ENCODE measurements around the gene TRIP12.
"Not testable (repeated sequence)": the region's sequence is repeated elsewhere in the genome, so short reads cannot be mapped to it uniquely, and the experiment has no call there.

The TRIP12 gene

GRCh38 chr2:229850355-229851275 lies 71.2 kb downstream of the TRIP12 start:
- not testable (repeated sequence) for DNase-seq; H3K9me3 Mint-ChIP-seq; H3K27ac Mint-ChIP-seq; ATAC-seq (replicated peaks); H3K4me3 Mint-ChIP-seq; H3K27me3 Mint-ChIP-seq
- Mint-ChIP-seq H3K36me3 (peaks cover 40 to 49% of the 10 kb centered on the region in 2 donors), H3K4me1 (peaks cover 20 to 30% of the 10 kb centered on the region in 2 donors)

DNA sequence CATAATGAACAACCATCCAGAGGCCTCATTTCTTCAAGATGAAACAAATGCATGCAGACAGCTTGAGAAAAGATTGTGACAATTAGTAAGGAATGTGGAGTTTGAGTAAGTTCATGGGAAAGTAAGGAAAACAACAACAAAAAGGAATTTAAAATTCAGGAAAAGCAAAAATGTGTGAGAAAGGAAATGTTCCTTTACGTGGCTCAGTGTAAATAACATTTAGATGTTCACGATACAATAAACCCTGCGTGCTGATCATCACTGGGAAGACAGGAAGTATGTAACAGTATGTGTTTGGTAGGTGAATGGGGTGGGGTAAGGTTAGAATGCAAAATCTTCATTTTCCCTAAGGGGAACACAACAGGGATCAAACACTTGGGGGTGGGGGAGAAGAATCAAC lies 72.7 kb downstream of the TRIP12 start:
- ATAC-seq (replicated peaks) (no peak), DNase-seq (no peak)
- no peaks in the 10 kb centered on the region for H3K9me3 Mint-ChIP-seq
- no peaks in the 10 kb centered on the region for H3K27me3 Mint-ChIP-seq
- H3K4me1 Mint-ChIP-seq = peaks cover 20 to 39% of the 10 kb centered on the region in 2 donors
- no peak overlapping the region for H3K27ac Mint-ChIP-seq
- H3K4me3 Mint-ChIP-seq = no peak overlapping the region
- H3K36me3 Mint-ChIP-seq = peaks cover 39 to 54% of the 10 kb centered on the region in 2 donors

DNA sequence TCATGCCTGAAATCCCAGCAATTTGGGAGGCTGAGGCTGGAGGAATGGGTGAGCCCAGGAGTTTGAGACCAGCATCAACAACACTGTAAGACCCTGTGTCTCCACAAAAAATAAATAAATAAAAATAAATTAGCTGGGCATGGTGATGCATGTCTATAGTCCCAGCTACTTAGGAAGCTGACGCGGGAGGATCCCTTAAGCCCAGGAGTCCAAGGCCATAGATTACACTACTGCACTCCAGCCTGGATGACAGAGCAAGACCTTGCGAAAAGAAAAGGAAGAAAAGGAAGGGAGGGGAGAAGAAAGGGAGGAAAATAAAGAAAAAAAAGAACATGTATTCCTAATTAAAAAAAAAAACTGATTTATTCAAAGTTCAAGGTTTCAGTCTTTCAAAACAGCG lies 78.2 kb downstream of the TRIP12 start:
- ATAC-seq (replicated peaks) = no peak
- Mint-ChIP-seq H3K9me3 (no peaks in the 10 kb centered on the region), H3K27me3 (no peaks in the 10 kb centered on the region), H3K27ac (no peak overlapping the region), H3K4me3 (no peak overlapping the region), H3K4me1 (peaks cover 7 to 18% of the 10 kb centered on the region in 2 donors), H3K36me3 (peaks cover 22 to 49% of the 10 kb centered on the region in 2 donors)
- no peak for DNase-seq

GRCh38 chr2:229838729-229839128 lies 83.1 kb downstream of the TRIP12 start:
- DNase-seq (no peak), ATAC-seq (replicated peaks) (no peak)
- Mint-ChIP-seq H3K27ac (no peak overlapping the region), H3K4me3 (no peak overlapping the region), H3K27me3 (no peaks in the 10 kb centered on the region), H3K4me1 (peaks cover 0 to 1% of the 10 kb centered on the region in 2 donors), H3K36me3 (peaks cover 16 to 33% of the 10 kb centered on the region in 2 donors), H3K9me3 (no peaks in the 10 kb centered on the region)

- DNase-seq (no peak), ATAC-seq (replicated peaks) (no peak)
- Mint-ChIP-seq H3K36me3 (peaks cover 17 to 32% of the 10 kb centered on the region in 2 donors), H3K27me3 (no peaks in the 10 kb centered on the region), H3K4me3 (no peak overlapping the region), H3K4me1 (peaks cover 0 to 4% of the 10 kb centered on the region in 2 donors), H3K9me3 (no peaks in the 10 kb centered on the region), H3K27ac (no peak overlapping the region)
Observed at GRCh38 chr2:229836847-229837246, 85.0 kb downstream of the TRIP12 start.

- H3K27me3 Mint-ChIP-seq = no peaks in the 10 kb centered on the region
- peaks cover 22 to 38% of the 10 kb centered on the region in 2 donors for H3K36me3 Mint-ChIP-seq
- H3K27ac Mint-ChIP-seq = no peak overlapping the region
- ATAC-seq (replicated peaks) (no peak), DNase-seq (no peak)
- H3K9me3 Mint-ChIP-seq = no peaks in the 10 kb centered on the region
- H3K4me3 Mint-ChIP-seq = no peak overlapping the region
- peaks cover 6 to 7% of the 10 kb centered on the region in 2 donors for H3K4me1 Mint-ChIP-seq
Observed at GRCh38 chr2:229835596-229836283, 86.1 kb downstream of the TRIP12 start.

DNA sequence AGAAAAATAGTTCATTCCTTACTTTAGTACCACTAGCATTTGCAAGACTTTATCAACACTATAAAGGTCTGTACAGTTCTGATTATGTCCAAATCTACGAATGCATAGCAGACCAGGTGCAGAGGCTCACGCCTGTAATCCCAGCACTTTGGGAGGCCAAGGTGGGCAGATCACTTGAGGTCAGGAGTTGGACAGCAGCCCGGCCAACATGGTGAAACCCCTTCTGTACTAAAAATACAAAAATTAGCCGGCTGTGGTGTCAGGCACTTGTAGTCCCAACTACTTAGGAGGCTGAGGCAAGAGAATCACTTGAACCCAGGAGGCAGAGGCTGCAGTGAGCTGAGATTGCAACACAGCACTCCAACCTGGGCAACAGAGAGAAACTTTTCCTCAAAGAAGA lies 87.4 kb downstream of the TRIP12 start:
- not testable (repeated sequence) for H3K4me1 Mint-ChIP-seq, H3K27me3 Mint-ChIP-seq
- H3K36me3 Mint-ChIP-seq = peaks cover 22 to 33% of the 10 kb centered on the region in 2 donors

GRCh38 chr2:229832510-229832898 lies 89.3 kb downstream of the TRIP12 start:
- H3K36me3 Mint-ChIP-seq = peaks cover 31 to 40% of the 10 kb centered on the region in 2 donors
- ATAC-seq (replicated peaks) (no peak), DNase-seq (no peak)
- no peak overlapping the region for H3K27ac Mint-ChIP-seq
- H3K9me3 Mint-ChIP-seq = peaks cover 0 to 1% of the 10 kb centered on the region in 2 donors
- peaks cover 6 to 7% of the 10 kb centered on the region in 2 donors for H3K4me1 Mint-ChIP-seq
- no peak overlapping the region for H3K4me3 Mint-ChIP-seq
- H3K27me3 Mint-ChIP-seq = no peaks in the 10 kb centered on the region

More for the DNA sequence above, 87.4 kb downstream of the TRIP12 start:
- not testable (repeated sequence) for H3K4me3 Mint-ChIP-seq; DNase-seq; ATAC-seq (replicated peaks); H3K9me3 Mint-ChIP-seq; H3K27ac Mint-ChIP-seq

DNA sequence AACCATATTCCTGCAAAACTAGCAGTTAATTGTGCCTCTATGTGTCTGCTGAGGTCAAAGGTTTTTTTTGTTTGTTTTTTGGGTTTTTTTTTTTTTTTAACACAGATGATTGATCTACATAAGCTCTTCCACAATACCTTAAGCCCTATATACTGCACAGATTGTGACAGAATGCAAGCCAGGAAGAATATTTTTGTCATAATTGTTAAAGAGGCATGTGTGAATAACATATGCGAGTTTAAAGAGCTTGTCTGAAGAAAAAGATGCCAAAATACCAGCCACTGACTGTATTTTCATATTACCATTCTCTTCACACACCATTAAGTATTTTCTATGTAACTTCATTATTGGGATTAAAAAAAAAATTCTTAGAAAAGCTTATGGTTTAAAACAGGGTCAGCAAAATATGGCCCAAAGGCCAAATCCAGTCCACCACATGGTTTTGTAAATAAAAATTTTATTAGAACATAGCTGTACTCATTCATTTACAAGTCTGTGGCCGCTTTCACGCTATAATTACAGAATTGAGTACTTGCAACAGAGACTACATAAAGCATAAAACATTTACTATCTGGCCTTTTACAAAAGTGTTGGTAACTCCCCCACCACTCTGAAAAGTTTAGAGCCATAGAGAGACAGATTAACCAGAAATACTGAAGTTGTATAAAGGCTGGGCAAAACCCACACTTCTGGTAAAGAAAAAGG lies 89.9 kb downstream of the TRIP12 start:
- Mint-ChIP-seq H3K9me3 (peaks cover 0 to 1% of the 10 kb centered on the region in 2 donors), H3K36me3 (peaks cover 29 to 37% of the 10 kb centered on the region in 2 donors), H3K4me1 (peaks cover 5 to 7% of the 10 kb centered on the region in 2 donors), H3K4me3 (no peak overlapping the region), H3K27ac (no peak overlapping the region), H3K27me3 (no peaks in the 10 kb centered on the region)
- no peak for DNase-seq
- no peak for ATAC-seq (replicated peaks)

DNA sequence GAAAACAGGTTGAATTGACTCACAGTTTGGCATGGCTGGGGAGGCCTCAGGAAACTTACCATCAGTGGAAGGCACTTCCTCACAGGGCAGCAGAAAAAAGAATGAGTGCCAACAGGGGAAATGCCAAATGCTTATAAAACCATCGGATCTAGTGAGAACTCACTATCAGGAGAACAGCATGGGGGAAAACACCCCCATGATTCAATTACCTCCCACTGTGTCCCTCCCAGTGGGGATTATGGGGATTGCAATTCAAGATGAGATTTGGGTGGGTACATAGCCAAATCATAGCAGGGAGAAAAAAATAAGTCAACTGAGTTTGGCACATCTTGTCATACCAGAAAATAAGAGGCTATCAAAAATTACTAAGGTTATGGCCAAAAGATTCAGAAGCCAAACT lies 96.3 kb downstream of the TRIP12 start:
- Mint-ChIP-seq H3K27me3 (no peaks in the 10 kb centered on the region), H3K4me1 (peaks cover 12 to 26% of the 10 kb centered on the region in 2 donors), H3K36me3 (peaks cover 42 to 63% of the 10 kb centered on the region in 2 donors), H3K4me3 (no peak overlapping the region), H3K27ac (no peak overlapping the region), H3K9me3 (peaks cover 4 to 7% of the 10 kb centered on the region in 2 donors)
- DNase-seq (no peak), ATAC-seq (replicated peaks) (no peak)

DNA sequence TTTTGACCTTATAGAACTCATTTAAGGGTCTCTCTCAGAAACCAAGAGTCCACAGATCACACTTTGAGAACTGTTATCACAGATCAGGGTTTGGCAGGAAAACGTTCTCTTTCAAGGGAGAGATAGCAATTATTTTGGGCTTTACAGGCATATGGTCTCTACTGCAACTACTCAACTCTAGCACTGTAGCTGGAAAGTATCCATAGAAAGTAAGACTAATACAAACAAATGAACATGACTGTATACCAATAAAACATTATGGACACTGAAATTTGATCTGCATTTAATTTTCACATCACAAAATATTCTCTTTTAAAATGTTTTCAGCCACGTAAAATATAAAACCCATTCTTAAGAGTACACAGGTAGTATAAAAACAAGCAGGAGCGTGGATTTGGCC lies 100.5 kb downstream of the TRIP12 start:
- Mint-ChIP-seq H3K27me3 (no peaks in the 10 kb centered on the region), H3K4me3 (no peak overlapping the region), H3K27ac (no peak overlapping the region), H3K4me1 (peaks cover 13 to 32% of the 10 kb centered on the region in 2 donors), H3K9me3 (peaks cover 4 to 5% of the 10 kb centered on the region in 2 donors), H3K36me3 (peaks cover 35 to 52% of the 10 kb centered on the region in 2 donors)
- ATAC-seq (replicated peaks) (no peak), DNase-seq (no peak)

GRCh38 chr2:229818230-229818629 lies 103.6 kb downstream of the TRIP12 start:
- H3K4me3 Mint-ChIP-seq = no peak overlapping the region
- ATAC-seq (replicated peaks) = no peak
- no peaks in the 10 kb centered on the region for H3K27me3 Mint-ChIP-seq
- H3K9me3 Mint-ChIP-seq = no peaks in the 10 kb centered on the region
- H3K27ac Mint-ChIP-seq = no peak overlapping the region
- peaks cover 22 to 25% of the 10 kb centered on the region in 2 donors for H3K36me3 Mint-ChIP-seq
- no peak for DNase-seq
- H3K4me1 Mint-ChIP-seq = peaks cover 12 to 27% of the 10 kb centered on the region in 2 donors

GRCh38 chr2:229815858-229816257 lies 106.0 kb downstream of the TRIP12 start:
- ATAC-seq (replicated peaks) (no peak), DNase-seq (no peak)
- Mint-ChIP-seq H3K9me3 (no peaks in the 10 kb centered on the region), H3K27me3 (no peaks in the 10 kb centered on the region), H3K4me1 (peaks cover 2 to 6% of the 10 kb centered on the region in 2 donors), H3K27ac (no peak overlapping the region), H3K36me3 (peaks cover 15 to 16% of the 10 kb centered on the region in 2 donors), H3K4me3 (no peak overlapping the region)

DNA sequence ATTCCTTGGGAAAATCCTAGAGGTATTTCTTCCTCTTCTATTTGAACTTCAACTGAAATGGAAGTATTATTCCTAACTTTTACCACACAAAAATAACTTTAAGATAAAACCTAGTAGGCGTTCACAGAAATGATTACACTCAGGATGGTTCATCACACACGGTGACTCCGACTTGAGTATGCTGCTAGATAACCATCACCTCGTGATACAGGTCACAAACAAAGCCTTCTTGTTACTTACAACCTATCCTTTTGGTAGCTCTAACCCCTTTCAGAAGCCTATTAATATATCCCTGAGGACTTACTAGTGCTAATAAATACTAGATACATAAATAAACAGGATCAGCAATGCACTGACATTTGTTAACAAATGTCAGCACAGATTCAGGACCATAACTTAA lies 106.5 kb downstream of the TRIP12 start:
- DNase-seq (no peak), ATAC-seq (replicated peaks) (no peak)
- Mint-ChIP-seq H3K4me1 (peaks cover 2 to 6% of the 10 kb centered on the region in 2 donors), H3K27ac (no peak overlapping the region), H3K36me3 (peaks cover 15 to 21% of the 10 kb centered on the region in 2 donors), H3K4me3 (no peak overlapping the region), H3K9me3 (no peaks in the 10 kb centered on the region), H3K27me3 (no peaks in the 10 kb centered on the region)

Measured in stimulated activated naive B cell treated with anti-CD40 and anti-IgM and Interleukin-4, amounts not matched to agents 10 μg/mL and 1 μg/mL and 100 μg/mL, for 72 hours (primary cell).